ENCODE measurements around the gene TOMM22.

TOMM22 gene

DNA sequence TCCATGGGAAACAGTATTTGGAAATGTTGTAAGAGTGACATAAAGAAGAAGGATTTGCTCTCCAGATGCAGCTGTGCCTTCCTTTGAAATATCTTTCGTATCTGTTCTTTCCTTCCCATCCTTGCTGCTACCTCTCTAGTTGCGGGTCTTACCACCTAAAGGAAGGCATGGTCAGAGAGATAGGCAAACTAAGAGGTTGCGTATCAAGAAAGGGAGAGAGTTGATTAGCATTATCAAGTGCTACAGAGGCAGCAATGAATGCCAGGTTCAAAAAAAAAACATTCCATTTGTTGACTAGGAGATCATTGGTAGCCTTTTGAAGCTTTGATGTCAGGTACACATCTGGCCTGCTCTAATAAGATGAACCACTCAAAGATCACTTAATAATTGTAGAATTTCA lies 28.6 kb downstream of the TOMM22 start:
- intact Hi-C loops (cut with DNase I), result no loop called here
- DNase-seq, result no peak

DNA sequence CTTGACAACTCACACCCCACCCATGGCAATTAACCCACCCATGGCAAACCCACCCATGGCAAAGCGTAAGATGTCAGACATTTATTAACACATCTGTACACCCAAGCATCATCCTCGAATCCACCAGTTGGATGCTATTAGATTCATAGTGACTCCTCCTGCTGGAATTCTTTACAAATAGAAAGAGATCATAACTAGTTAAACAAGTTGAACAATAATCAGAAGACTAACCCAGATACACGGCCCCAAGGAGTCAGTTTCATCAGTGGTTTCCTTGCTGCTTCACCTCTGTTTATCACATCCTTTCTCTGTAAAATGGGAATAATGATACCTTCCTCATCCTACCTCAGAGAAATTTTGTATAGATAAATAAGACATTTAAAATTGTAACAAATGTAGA lies 29.1 kb downstream of the TOMM22 start:
- DNase-seq, result no peak
- intact Hi-C loops (cut with DNase I), result no loop called here

DNA sequence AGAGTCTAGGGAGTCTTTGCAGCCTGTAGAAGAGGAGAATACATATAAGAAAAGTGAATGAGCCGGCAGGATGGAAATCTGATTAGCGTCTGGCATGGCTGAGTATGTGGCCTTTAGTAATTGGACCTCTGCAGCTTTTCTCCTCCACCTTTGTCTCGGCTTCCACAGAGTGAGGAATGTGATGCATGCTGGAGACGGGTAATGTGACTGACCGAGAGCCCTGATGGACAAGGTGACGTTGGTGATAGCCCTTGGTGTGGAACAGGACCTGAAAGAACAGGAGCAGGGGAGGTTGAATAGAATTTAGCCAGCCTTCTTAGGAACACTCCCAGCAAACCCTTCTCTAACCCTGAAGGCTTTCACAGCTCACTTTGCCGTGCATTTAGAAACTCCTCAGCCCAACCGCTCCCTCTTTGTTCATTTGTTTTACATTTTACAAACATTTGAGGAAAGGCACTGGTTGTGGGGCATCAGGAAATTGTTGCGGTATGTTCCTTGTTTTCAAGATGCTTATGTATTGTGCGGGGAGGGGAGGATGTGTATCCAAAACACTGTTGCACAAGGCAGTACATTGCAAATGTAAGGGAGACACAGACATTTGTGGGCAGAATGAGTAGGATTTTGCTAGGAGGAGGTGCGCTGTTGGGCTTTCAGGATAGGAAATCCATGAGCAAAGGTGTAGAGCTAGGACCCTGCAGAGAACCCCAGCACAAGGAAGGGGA lies 30.9 kb downstream of the TOMM22 start:
- DNase-seq, result peak in 1 of 42 donors; percentile 34
- intact Hi-C loops (cut with DNase I), result no loop called here

DNA sequence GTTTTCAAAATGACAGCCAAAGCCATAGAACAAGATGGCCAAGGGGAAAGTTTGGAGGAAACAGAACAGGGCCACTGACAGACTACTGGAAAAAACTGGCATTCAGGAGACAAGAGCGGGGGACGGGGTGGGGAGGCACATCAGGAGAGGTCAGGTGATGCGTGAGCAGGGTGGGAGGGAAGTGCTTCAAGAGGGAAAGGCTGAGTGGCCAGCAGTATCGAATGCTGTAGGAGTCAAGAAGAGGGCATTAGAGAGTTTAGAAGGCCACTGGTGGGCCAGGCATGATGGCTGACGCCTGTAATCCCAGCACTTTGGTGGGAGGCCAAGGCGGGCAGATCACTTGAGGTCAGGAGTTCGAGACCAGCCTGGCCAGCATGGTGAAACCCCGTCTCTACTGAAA lies 32.2 kb downstream of the TOMM22 start:
- intact Hi-C loops (cut with DNase I), result no loop called here
- DNase-seq, result no peak

DNA sequence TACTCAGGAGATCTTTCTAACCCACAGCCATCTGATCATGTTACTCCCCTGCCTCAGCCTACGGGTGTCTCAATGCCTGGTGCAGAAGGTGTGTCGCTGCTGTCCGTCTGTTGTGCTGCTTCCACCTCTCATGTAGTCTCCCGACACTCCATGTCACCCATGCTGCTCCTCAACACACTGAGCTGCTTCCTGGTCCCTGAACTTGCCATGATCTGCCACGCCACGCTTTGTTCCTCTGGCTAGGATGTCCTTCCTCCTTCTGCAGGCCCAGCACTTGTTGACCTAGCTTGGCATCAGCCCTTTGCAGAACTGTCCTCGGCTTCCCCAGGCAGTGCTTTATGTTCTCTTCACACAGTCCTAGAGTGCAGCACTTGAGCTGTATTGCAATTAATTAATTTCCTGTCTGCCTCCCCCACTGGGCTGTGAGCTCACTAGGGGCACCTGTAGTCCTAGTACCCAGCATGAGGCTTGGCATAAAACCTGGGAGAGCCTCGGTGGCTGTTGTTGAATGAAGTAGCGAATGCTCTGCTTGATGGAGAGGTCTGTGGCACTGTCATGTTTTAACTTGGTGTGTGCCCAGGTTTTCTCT lies 33.5 kb downstream of the TOMM22 start:
- intact Hi-C loops (cut with DNase I), result no loop called here

DNA sequence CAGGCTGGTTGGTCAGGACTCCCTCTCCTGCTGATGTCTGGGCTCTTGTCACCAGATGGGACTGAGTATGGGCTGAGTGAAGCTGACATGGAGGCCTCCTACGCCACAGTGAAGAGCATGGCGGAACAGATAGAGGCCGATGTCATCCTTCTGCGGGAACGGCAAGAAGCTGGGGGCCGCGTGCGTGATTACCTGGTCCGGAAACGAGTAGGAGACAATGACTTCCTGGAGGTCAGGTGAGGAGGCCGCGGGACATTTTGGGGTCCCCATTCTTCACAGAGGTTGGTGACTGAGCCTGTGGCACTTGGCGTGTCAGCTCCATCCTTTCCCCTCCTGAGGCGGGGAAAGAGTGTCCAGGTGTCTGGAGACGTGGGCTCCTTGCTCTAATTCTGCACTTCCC lies 34.1 kb downstream of the TOMM22 start:
- intact Hi-C loops (cut with DNase I), result no loop called here

More for the DNA sequence above, 33.5 kb downstream of the TOMM22 start:
- DNase-seq, result no peak

DNA sequence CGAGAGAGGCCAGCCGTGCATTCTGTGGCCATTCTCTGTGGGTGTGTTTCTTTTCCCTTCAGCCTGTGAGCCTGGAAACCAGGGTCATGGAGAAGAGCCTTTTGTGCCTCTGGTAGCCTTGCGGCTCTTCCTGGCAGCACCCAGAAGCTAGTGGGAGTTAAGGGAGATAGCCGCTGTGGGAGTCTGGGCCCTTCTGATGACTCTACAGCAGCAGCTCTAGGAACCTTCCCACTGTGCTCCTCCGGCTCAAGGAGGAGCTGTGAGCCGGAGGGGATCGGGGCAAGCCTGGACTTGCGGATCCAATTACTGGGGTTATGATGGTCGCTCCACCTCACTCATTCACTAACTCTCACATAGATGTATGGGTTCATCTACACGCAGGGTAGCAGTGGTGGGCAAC lies 34.5 kb downstream of the TOMM22 start:
- DNase-seq, result no peak
- intact Hi-C loops (cut with DNase I), result no loop called here

More for the DNA sequence above, 34.1 kb downstream of the TOMM22 start:
- no peak for DNase-seq

DNA sequence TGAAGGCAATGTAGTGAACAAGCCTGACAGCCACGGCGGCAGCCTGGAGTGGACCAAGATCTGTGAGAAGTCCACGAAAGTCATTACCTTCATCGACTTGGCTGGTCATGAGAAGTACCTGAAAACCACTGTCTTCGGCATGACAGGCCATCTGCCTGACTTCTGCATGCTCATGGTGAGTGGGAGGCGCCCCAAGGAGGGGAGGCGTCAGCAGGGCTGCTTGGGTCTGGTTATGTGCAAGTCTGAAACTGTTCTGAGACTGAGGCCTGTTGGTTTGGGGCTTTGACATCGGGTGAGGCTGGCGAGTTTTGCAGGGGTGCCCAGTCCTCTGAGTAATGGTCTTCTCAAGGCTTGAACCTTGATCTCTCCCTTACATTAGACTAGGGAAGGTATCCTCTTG lies 35.1 kb downstream of the TOMM22 start:
- intact Hi-C loops (cut with DNase I), result no loop called here
- peak in 1 of 42 donors; percentile 38 for DNase-seq

DNA sequence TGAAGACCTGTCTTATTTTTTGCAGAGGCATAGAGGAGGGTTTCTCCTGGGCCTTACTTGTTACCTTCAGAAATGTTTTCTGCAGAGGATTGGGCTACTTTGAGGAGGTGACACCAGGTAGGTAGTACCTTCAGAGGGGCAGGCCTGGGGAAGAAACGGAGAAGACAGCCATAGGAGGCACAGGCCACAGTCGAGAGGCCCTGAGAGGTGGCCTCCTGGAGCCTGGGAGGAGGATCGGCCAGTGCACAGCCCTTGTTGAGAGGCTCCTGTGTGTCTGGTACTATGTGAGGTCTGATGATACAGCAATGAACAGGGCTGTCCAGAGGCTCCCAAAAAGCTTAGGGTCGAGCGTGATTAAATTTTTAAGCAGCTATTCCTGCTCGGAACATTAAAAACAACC lies 35.5 kb downstream of the TOMM22 start:
- DNase-seq, result peak in 1 of 42 donors; percentile 12
- intact Hi-C loops (cut with DNase I), result no loop called here

DNA sequence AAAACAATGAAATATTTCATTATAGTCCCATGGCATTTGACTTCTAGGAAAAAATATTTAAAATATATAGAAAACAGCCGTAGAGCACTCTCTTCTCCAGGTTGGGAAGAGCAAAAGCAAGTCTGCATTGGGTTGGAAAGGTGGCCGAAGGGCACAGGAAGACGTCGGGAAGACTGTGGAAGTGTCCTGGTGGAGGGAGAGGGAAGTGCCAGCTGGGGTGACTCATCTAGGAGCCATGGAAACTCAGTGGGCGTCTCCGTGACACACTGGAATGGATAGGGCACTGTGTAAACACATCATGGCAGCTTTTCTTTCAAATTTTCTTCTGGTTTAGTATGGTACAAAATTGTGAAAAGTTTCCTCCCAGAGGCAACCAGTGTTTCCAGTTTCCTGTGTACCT lies 36.7 kb downstream of the TOMM22 start:
- intact Hi-C loops (cut with DNase I), result no loop called here

DNA sequence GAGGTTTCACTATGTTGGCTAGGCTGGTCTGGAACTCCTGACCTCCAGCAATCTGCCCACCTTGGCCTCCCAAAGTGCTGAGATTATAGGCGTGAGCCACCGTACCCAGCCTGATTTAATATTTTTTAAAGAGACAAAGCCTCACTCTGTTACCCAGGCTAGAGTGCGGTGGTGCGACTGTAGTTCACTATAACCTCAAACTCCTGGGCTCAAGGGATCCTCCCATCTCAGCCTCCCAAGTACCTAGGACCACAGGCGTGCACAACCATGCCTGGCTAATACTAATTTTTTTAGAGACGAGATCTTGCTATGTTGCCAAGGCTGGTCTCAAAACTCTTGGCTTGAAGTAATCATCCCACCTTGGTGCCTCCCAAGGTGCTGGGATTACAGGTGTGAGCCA lies 37.4 kb downstream of the TOMM22 start:
- intact Hi-C loops (cut with DNase I), result no loop called here
- DNase-seq, result peak in 3 of 42 donors; percentile 12 to 20 (median 20)

More for the DNA sequence above, 36.7 kb downstream of the TOMM22 start:
- peak in 29 of 42 donors; percentile 36 to 89 (median 70) for DNase-seq

DNA sequence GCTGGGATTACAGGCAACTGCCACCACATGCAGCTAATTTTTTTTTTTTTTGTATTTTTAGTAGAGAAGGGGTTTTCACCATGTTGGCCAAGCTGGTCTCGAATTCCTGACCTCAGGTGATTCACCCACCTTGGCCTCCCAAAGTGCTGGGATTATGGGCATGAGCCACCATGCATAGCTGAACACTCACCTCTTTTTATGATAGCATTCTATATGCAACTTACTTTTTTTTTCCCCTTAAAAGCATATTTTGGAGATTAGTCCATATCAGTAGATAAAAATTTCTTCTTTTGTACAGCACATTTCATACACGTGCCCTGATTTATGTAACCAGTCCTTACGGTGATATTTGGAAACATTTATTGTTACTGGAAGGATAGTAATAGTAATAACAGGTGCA lies 38.6 kb downstream of the TOMM22 start:
- DNase-seq, result peak in 1 of 42 donors; percentile 9
- intact Hi-C loops (cut with DNase I), result no loop called here

DNA sequence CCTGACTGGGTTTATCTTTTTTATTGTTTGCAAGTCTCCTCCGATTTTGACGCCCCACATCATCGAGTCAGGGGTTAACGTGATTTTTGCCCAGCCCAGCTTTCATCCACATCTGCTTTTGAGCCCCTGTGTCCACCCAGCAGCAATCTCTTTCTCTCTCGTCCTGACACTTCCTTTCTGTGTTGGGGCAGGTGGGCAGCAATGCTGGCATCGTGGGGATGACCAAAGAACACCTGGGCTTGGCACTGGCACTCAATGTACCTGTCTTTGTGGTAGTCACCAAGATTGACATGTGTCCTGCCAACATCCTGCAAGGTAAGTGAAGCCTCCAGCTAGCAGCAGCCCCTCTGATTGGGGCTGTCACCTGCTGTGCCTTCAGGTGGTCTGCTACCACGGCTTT lies 39.8 kb downstream of the TOMM22 start:
- intact Hi-C loops (cut with DNase I), result no loop called here
- peak in 2 of 42 donors; percentile 20 to 22 for DNase-seq

DNA sequence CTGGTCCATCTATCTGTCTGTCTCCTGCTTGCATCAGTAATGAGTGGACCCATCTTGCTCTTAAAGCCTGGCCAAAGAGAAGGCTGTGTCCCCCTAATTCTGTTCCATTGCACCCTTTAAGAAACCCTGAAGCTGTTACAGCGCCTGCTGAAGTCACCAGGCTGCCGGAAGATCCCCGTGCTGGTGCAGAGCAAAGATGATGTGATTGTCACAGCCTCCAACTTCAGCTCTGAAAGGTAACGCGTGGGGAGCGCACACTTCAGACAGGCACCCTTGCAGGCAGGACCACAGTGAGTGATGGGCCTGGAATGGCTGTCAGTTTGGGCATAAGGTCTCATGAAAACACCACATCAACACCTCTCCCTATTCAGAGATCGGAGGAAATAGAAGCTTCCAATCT lies 42.4 kb downstream of the TOMM22 start:
- peak in 22 of 42 donors; percentile 47 to 80 (median 61) for DNase-seq

DNA sequence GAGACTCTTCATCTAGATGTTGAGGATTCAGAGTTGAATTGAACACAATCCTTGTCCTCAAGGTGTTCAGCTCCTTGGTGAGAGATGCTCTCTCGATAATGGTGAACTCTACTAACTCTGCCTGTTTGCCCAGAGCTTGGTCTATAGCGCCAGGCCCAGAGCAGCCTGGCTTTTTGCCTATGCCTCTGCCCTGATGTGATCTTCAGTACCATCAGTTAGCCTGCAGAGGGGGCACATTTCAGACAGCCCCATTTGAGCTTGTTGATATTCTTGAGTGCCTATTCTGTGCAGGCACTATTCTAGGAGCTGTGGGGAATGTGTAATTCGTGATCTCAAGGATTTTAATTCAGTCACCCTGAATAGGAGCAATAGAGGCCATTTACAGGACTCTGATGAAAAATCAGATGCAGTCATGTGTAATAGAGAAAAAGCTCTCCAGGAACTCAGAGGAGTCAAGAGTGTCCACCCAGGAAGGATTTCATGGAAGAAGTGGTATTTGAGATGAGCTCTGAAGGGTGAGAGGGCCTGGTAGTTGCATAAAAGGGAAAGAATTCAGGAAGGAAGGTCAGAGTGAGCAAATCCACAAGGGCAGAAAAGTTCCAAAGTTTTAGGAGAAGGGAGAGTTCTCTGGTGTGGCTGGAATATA lies 43.3 kb downstream of the TOMM22 start:
- DNase-seq, result peak in 38 of 42 donors; percentile 49 to 90 (median 75)
- intact Hi-C loops (cut with DNase I), result no loop called here

More for the DNA sequence above, 42.4 kb downstream of the TOMM22 start:
- intact Hi-C loops (cut with DNase I), result no loop called here

DNA sequence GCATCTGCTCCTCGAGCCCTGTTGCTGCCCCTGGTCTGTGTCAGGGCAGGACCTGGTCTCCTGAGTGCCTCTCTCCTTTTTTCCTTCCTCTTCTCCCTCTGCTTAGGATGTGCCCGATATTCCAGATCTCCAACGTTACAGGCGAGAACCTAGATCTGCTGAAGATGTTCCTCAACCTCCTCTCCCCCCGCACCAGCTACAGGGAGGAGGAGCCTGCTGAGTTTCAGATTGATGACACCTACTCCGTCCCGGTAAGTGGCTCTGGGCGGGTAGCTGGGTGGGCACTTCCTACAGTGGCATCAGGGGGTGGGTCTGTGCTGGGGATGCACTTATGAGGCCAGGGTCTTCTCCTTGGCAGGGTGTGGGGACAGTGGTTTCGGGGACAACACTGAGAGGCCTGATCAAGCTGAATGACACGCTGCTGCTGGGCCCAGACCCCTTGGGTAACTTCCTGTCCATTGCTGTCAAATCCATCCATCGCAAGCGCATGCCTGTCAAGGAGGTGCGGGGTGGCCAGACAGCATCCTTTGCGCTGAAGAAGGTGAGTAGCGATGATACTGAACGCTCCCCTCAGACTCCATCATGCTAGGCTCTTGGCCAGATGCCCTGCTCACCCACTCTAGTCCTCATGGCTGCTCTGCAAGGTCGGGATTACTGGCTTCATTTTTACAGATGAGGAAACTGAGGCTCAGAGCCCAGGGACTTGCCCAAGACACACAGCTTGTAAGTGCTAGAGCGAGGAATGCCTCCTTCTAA lies 44.3 kb downstream of the TOMM22 start:
- intact Hi-C loops (cut with DNase I), result no loop called here
- DNase-seq, result peak in 5 of 42 donors; percentile 28 to 63 (median 53)

DNA sequence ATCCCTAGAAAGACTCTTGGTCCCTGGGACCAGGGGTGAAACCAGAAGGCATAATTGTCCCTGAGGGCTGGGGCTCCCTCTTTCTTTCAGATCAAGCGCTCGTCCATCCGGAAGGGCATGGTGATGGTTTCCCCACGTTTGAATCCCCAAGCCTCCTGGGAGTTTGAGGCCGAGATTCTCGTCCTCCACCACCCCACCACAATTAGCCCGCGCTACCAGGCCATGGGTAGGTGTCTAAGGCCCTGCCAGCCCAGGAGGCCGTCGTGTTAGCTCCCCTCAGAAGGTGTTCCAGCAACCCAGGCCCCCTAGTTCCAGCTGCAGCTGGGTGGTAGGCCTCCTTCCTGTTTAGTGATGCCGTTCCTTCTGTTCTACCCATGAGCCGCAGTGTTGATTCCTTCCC lies 45.4 kb downstream of the TOMM22 start:
- intact Hi-C loops (cut with DNase I), result no loop called here
- peak in 1 of 42 donors; percentile 24 for DNase-seq

DNA sequence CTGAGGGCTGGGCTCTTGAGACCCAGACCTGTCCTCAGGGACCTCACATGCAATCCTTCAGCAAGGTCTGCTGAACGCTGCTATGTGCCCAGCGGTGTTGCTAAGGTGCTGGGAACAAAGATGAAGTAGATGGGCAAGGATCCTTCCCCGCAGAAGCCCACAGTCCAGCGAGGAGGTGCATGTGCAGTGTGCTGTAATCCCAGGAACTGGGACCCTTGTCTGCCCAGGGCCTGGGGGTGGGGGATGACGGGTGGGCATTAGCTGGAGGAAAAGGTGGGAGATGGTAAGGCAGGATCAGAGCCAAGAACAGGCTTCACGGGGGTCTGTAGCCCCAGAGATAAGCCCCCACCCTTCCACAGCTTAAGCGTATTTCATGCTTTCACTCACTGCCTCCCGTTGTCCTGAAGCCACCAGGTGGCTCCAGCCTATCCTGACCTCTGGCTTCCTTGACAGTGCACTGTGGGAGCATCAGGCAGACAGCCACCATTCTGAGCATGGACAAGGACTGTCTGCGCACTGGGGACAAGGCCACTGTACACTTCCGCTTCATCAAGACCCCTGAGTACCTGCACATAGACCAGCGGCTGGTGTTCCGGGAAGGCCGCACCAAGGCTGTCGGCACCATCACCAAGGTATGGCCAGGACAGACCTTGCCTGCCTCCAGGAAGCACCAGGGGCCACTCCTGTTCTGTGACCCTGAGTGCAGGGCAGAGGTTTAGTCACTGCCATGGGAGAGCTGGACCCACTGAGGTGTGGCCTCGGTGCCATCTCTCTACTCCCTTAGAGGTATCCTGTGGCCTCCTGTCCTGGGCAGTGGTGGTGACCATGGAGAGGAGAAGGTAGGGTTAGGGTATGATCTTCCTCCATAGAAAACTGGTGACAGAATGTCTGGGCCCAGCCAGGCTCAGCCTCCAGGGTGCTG lies 46.0 kb downstream of the TOMM22 start:
- DNase-seq, result peak in 2 of 42 donors; percentile 12 to 19
- intact Hi-C loops (cut with DNase I), result no loop called here
